HG02943 (cell line): Measurements from ENCODE around the gene ALOX12.
"Not testable (repeated sequence)": the region's sequence is repeated elsewhere in the genome, so short reads cannot be mapped to it uniquely, and the experiment has no call there.

Experiments used
- ATAC-seq: cut with Tn5 transposase; IDR thresholded peaks from one replicate; pipeline ENCODE4 v1.9.1; 2021; ENCODE audit warnings: mild to moderate bottlenecking, low read depth, moderate library complexity; ENCODE audit not compliant: unreplicated experiment

ALOX12 gene

GRCh38 chr17:6995500-6996255 lies at the start of gene ALOX12:
ALOX12 (plus strand) TSS chr17:6996049; CDS start chr17:6996118, 69 bp downstream.
- ATAC-seq, result no peak

DNA sequence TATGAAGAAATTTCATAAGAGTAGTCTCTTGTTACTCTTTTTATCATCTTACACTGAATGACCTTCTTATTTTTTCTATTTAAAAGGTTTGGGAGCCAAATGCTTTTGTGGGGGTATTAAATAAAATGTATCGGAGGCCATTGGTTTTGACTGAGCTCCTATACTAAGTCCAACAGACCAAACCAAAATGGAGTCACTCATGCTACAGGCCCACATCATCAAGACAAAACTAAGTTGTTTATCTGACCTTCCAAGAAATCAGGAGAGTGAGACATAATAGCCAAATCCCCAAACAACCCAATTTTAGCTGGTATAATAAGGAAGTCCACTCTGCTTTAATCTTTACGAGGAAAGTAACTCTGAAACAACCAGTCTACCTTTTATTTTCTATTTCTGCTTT lies 48.1 kb upstream of the ALOX12 start:
- ATAC-seq, result no peak

DNA sequence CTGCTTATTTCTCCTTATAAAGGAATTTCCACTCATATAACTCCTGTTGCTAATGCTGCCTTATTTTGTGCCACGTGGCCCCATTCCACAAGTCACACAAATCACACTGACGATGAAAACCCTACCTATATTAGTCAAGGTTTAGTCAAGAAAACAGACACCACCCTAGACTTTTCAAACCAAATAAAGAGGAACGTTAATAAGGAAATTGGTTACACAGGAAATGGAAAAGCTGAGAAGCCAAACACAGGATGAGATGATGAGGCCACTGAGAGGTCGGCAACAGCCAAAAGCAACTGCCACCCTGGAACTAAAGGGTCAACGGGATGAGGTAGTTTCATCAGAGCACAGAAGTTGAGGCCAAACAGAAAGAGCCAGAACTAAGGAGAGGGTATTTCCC lies 47.3 kb upstream of the ALOX12 start:
- no peak for ATAC-seq

GRCh38 chr17:6948976-6949375 lies 46.9 kb upstream of the ALOX12 start:
- ATAC-seq, result no peak

DNA sequence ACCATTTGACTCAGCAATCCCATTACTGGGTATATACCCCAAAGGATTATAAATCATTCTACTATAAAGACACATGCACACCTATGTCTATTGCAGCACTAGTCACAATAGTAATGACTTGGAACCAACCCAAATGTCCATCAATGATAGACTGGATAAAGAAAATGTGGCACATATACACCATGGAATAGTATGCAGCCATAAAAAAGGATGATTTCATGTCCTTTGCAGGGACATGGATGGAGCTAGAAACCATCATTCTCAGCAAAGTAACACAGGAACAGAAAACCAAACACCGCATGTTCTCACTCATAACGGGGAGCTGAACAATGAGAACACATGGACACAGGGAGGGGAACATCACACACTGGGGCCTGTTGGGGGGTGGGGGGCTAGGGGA lies 44.9 kb upstream of the ALOX12 start:
- ATAC-seq, result not testable (repeated sequence)

DNA sequence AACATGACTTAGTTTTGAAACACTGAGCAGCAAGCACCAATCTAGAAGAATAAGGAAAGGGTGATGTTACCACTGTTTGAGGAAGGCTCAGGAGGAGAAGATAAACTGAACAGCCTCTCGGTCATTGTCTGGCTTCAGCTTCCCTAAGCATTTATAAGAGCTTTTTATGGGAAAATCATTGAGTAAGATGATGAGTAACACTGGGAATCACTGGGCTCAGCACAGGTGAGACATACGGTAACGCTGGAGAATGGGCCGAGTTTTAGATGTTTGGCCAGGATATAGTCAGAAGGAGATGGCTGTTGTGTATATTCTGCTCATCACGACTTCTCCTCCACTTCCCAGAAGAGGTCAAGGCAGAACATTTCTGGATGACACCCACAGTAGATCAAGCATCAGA lies 42.2 kb upstream of the ALOX12 start:
- no peak for ATAC-seq

GRCh38 chr17:6959700-6960099 lies 36.1 kb upstream of the ALOX12 start:
- no peak for ATAC-seq

GRCh38 chr17:6969323-6969726 lies 26.5 kb upstream of the ALOX12 start:
- ATAC-seq, result no peak

DNA sequence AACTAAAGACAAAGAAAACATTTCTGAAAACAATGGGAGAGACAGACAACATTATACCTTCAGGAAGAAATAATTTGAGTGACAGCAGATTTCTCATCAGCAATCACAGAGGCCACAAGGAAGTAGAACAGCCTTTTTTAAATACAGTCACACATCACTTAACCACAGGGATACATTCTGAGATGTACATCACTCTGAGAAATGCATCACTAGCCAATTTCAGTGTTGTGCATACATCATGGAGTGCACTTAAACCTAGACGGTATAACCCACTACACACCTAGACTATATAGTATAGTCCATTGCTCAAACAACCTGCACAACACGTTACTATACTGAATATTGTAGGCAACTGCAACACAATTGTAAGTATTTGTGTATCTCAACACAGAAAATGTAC lies 24.9 kb upstream of the ALOX12 start:
- no peak for ATAC-seq

GRCh38 chr17:6979440-6979839 lies 16.4 kb upstream of the ALOX12 start:
- not testable (repeated sequence) for ATAC-seq

DNA sequence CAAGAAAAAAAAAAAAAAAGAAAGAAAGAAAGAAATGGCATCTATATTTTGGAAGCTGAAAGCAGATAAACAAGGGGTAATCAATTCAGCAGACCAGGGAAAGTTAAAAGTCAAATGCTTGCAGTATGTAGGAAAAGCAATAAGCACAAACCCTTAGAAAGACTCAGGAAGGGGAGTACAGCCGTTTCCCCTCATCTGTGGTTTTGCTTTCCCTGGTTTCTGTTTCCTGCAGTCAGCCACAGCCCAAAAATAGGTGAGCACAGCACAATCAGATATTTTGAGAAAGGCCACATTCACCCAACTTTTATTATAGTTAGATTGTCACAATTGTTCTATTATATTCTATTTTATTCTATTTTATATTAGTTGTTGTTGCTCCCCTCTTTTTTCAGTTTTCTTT lies 14.4 kb upstream of the ALOX12 start:
- ATAC-seq, result no peak

- no peak for ATAC-seq
These were observed 10.6 kb upstream of the ALOX12 start for GRCh38 chr17:6985266-6985665.

GRCh38 chr17:6986676-6987075 lies 9.2 kb upstream of the ALOX12 start:
- no peak for ATAC-seq

GRCh38 chr17:6989779-6990178 lies 6.1 kb upstream of the ALOX12 start:
- no peak for ATAC-seq

GRCh38 chr17:6993613-6994056 lies 2.2 kb upstream of the ALOX12 start:
- ATAC-seq, result not testable (repeated sequence)

GRCh38 chr17:6994118-6994598 lies 1.7 kb upstream of the ALOX12 start:
- no peak for ATAC-seq

GRCh38 chr17:6994666-6995256 lies 1.1 kb upstream of the ALOX12 start:
- ATAC-seq, result no peak

DNA sequence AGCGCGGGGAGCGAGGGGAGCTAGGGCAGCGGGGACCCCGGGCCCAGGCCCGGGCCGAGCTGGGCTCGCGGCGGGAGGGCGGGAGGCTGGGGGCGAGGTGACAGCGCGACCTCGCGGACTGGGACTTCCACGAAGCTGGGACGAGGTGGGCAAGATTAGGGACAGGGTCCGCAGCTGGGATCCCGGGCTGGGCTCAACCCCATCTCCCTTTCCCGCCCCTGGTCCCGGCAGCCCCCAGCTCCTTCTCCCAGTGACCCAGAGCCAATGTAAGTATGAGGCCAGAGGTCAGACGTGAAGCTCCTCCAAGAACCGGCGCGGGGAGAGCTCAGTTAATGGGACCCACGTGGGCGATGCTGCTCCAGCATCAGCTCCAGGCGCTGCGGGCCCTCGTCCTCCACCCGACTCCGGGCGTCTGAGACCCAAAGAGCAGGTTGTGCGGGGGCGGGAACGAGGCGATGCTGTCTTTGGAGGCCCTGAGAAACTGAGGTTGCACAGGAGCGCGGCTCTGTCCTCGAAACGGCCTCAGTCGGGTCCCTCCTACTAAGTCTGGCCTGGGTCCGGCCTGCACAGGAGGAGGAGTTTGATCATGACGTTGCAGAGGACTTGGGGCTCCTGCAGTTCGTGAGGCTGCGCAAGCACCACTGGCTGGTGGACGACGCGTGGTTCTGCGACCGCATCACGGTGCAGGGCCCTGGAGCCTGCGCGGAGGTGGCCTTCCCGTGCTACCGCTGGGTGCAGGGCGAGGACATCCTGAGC lies 585 bp downstream of the ALOX12 start:
- no peak for ATAC-seq

DNA sequence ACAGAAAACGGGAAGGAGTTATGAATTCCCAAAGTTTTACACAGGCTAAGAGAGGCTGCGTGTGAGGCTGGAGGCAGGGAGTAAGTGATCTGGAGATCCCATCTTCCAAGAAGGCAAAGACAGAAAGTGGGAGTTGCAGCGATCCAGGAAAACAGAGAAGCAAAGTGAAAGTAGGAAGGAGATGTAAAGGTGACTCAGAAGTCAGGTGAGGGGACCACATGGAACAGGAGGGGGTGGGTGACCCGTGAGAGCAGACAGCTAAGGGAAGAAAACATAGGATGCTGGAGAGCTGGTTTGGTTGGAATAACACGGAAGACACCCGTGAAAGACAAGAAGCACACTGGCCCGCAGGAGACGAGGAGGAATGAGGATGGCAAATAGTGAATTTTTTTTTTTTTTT lies 1.3 kb downstream of the ALOX12 start:
- ATAC-seq, result no peak

DNA sequence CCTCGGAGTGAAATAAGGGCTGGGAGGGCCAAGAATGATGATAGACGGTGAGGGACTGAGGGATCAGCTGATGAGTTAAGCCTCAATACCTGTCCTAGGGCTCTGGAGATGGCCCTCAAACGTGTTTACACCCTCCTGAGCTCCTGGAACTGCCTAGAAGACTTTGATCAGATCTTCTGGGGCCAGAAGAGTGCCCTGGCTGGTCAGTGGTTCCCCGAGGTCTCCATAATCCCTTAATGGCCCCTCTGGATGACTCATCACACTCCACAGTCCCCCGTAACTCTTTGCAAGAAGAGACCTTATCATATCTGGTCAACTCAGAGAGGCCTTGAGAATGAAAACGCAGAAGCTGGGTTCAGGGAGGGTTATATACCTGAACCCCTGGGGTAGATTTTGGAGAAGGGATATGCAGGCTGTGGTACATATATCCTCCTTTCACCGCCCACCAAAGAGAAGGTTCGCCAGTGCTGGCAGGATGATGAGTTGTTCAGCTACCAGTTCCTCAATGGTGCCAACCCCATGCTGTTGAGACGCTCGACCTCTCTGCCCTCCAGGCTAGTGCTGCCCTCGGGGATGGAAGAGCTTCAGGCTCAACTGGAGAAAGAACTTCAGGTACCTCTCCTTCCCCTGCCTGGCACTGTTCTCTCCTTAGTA lies 3.1 kb downstream of the ALOX12 start:
- ATAC-seq, result no peak
